Measurements from ENCODE around the gene AGAP3.

The AGAP3 gene

GRCh38 chr7:151057989-151058780 is 28.1 kb upstream of the AGAP3 start:
- peak; percentile 99 for DNase-seq

DNA sequence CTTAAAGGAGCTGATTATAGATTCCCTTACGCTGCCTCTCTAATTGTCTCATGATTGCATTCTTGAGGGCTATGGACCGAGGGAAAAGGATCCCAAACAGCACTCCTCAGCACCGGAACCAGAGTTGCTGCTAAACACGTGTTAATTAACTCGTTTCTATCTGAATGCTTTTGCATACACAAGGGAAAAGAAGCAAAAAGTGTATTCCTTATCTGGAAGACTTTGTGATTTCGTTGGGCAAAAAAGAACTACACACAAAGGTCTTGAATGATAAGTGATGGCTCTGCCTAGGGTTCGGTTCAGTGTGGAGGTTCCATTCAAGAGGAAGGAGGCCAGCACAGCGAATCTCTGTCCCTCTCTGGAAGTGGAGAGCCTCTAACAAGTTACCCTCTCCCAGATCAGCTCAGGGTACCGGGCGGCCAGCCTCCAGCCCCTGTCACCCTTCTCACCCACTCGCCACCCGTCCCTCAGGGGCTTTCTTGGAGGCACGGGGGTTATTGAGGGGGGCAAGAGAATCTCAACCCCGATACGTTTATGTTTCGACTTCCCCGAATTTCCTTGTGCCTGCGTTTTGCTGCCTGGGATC is 27.4 kb upstream of the AGAP3 start:
- DNase-seq = no peak

DNA sequence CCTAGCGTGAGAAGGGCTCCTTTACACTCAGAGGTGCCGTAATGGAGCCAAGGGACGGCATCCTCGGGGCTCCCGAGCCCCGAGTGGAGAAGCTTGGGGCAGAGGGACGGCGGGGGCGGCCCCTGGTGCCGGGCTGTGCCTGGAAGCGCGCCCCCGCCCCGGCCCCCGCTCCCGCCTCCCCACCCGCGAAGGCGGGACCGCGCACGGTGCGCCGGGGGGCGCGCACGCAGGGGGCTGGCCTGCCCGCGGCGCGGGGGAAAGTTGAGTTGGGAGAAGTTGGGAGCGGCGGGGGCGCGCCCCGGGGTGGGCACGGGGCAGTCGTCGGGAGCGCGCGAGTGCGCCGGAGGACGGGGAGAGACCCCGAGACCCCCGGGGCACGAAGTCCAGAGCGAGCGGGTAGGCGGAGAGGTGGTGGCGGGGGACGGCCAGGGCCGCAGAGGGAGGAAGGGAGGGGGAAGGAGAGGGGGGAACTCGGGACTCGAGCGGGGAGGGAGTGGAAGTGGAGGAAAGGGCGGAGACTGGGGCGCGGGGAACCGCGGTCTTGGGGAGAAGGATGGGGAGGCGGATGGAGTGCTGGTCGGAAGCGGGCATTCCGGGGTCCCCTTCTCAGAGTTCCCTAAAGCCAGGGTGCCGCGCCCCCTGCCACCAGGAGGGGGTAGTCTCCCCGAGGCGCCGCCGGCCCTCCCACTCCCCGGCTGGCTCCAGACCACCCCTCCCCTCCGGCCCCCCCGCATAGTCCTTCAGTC is 26.7 kb upstream of the AGAP3 start, which contains the start of gene SLC4A2:
SLC4A2 (plus strand) TSS at position 223 of the 746 bp plus-strand sequence. CDS start 2,399 bp downstream, outside the sequence.
- DNase-seq = peak; percentile 72

DNA sequence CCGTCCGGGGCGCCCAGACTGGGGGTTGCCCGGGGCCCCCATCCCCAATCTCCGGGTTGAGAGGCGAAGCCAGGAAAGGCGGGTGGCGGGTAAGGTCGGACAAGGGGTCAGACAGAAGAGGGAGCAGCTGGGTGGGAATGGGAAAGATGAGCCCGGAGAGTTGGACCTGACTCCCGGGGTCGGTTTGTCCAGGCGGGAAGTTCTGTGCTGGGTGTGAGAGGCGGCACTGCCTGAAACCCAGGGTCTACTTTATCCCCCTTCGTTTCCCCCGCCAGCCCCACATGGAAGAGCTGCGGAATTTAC is 26.2 kb upstream of the AGAP3 start:
- DNase-seq = no peak

DNA sequence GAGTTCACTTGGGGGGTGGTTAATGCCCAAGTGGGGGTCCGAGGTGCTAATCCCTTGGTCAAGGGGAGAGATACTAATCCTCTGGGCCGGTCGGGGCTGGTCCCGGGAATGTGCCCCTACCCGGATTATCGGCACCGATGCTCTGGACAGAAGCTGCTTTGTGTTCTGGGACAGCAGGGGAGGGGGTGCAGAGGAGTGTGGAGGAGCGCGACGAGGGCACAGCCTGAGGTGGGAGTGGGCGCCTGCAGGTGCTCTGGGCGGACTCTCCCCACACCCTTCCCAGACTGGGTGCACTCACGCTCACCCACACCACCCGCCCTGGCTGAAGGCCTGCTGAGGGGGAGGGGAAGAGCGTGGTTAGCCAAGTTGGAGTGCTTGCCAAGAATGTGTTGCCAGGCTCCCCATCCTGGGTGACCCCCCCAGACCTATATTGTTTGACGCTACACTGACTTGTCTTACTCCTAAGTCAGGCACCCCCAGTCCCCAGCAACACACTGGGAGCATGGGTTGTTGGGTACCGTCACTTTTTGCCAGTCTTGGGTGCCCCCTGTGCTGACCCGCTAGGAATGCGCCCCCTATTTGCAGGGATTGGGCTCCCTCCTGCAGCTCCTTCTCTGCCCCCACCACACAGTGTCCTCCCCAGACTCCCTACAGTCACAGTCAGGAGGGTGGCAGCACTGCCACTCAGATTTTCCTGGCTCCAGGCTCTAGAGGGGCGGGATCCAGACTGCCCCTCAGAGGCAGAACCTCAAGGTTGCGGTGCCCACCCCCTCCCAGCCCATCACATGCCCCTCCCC is 25.7 kb upstream of the AGAP3 start:
- DNase-seq = peak; percentile 22

GRCh38 chr7:151061213-151062110 is 24.8 kb upstream of the AGAP3 start:
- DNase-seq = no peak

GRCh38 chr7:151062111-151062398 is 24.2 kb upstream of the AGAP3 start:
- no peak for DNase-seq

DNA sequence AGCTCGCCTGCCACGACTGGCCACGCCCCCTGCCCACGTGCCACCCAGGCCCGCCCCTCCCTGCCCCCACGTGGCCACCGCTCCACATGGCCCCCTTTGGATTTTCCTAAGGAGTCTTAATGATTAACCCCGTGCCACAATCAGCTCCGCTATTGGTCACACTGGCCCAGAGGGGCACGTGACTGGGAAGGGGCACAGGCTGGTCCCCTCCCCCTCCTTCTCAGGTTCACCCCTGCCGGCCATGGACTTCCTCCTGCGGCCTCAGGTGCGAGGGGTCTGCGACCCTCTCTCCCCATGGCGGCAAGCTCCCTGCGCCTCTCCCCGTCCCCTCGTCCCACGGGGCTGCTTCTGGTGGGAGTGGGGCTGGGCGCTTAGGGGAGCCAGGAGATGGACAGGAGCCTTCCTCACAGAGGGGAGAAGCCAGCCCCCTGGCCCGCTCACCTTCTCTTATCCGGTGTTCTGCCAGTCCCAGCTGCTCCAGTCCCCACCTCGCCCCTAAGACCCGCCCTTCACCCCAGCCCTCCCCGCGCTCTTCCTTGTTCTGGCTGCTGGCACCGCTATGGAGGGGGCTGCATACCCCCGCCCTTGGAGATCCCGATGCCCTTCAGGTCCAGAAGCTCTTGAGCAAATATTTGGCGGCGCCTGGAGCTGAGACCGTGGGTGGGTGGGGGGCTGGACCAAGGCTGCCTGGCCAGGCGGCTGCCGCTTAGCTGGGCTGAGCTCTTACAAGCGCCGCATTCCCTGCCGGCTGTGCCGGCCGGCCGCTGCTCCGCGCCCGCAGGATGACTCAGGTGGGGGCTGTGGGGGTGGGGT is 23.7 kb upstream of the AGAP3 start:
- DNase-seq = no peak

- no peak for DNase-seq
Observed at GRCh38 chr7:151063212-151063561, 23.1 kb upstream of the AGAP3 start.

DNA sequence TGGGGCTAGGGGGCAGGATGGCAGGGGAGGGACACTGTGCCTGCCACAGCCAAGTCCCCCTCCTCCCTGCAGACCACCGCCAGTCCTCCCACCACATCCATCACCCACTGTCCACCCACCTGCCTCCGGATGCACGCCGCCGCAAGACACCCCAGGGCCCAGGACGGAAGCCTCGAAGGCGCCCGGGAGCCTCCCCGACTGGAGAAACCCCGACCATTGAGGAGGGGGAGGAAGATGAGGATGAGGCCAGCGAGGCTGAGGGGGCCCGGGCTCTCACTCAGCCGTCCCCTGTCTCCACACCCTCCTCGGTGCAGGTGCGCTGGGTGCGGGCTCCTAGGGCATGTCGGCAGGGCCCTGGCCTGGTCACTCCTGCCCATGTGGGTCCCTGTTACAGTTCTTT is 21.8 kb upstream of the AGAP3 start:
- DNase-seq = no peak

DNA sequence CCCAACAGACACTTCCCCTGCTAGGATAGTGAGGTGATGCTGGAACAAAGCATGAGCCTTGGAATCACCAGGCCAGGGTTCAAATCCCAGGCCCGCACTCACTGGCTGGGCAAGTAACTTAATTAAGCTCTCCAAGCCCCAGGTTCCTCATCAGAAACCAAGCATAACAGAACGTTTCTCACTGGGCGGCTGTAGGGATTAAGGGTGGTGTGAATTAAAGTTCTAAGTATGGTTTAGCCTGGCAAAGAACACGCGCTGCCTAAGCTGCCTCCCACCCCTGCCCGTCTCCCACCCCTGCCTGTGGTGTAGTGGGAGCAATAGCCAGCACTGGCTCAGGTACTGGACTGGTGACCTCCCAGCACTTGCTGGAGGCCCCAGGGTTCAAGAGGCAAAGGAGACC is 21.3 kb upstream of the AGAP3 start:
- DNase-seq = no peak

DNA sequence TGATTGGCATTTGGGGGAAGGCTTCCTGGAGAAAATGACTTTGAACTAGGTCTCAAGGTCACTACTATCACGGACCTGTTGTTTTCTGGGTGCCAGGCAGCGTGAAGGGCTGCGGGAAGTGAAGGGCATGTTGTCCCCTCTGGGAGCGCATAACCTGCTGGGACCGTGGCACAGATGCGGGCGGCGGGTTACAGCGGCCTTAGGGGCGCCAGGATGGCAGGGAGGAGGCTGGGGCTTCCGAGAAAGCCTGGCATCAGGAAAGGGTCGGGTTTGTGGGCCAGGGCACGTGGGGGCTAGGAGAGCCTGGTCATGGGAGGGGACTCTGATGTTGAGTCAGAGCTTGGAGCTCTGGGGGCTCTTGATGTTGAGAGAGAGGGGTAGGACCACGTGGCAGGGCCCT is 20.8 kb upstream of the AGAP3 start:
- DNase-seq = no peak

GRCh38 chr7:151066273-151066974 is 19.9 kb upstream of the AGAP3 start:
- no peak for DNase-seq

DNA sequence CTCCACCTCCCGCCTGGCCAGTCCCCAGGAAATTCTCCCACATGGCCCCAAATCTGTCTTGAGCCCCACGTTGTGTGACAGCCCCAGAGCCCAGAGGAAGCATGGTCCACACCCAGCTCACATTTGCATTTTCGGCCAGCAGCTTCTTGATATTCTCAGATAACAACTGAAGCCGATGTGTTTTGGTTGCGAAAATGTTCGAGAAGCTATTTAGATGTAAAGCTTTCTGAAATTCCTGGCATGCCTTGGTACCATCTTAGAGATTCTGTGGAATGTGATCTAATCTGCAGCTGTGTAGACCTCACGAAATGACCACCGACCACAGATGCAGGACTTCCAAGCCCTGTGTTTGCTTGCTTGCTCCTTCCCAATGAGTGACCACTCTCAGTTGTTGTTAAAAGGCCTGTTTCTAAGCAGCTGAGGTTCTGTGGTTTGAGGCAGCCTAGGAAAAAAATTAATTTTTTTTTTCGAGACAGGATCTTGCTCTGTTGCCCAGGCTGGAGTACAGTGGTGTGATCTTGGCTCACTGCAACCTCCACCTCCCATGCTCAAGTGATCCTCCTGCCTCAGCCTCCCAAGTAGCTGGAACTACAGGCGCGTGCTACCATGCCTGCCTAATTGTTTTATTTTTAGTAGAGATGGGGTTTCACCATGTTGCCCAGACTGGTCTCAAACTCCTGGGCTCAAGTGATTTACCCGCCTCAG is 18.1 kb upstream of the AGAP3 start:
- no peak for DNase-seq

GRCh38 chr7:151069841-151070573 is 16.3 kb upstream of the AGAP3 start:
- DNase-seq = no peak

GRCh38 chr7:151070574-151070960 is 15.7 kb upstream of the AGAP3 start:
- DNase-seq = no peak

GRCh38 chr7:151071032-151071866 is 15.0 kb upstream of the AGAP3 start:
- DNase-seq = no peak

DNA sequence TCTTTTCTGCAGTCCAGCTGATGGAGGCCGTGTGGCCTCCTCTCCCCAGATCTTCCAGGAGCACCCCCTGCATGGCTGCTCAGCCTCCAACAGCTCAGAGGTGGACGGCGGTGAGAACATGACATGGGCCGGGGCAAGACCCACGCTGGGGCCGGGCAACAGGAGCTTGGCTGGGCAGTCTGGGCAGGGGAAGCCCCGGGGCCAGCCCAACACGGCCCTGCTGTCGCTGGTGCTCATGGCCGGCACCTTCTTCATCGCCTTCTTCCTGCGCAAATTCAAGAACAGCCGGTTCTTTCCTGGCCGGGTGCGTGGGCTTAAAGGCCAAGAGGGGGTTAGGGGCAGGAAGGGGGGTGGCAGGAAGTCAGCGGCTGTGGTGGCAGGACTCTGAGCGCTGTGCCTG is 12.3 kb upstream of the AGAP3 start:
- no peak for DNase-seq

All from activated CD4-positive, alpha-beta T cell treated with anti-CD3 and anti-CD28 coated beads, Interleukin-2, amount 50 U/mL, for 16 hours (primary cell).